ENCODE results near the gene PREX1.

Gene PREX1

DNA sequence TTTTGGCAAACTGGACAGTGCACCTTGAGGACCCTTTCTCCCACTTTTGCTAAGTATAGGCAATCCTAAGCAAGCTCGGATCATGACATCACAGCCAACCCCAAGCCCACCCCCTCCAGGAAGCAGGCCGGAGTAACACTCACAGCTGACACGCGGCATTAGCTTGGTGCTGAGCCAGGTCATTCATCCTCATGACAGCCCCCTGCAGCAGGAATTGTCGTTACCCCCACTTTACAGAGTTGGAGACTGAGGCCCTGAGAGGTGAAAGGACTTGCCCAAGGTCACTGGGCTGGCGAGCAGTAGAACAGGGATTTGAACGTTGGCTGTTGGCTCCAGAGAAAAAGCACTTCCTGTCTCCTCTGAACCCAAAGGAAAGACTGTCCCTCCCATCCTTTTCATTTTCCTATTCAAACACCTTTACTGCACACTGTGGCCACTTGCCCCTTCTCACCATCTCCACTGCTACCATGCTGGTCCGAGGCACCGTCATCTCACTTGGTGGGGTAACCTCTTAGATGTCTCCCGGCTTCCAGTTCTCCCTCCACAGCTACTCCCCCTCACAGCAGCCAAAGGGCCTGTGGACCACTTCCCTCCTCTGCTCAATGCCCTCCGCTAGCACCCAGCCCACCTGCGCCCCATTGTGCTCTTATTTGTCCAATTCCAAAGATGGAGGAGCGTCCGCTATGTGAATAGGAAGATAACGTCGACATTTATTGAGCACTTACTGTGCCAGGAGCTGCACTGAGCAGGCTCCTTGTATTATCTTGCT lies 84.7 kb downstream of the PREX1 start:
- DNase-seq (ENCODE audit: low read depth in 1 of 2, low spot score in 1 of 2) = no peak
- TF ChIP-seq POLR2AphosphoS5 (IDR thresholded peaks at IDR 0.05; ENCODE audit: low read depth) (no peak), GABPA (IDR thresholded peaks at IDR 0.05; ENCODE audit: low read depth) (no peak), SPI1 (IDR thresholded peaks at IDR 0.05; ENCODE audit: borderline replicate concordance, low read depth) (no peak)
- TF ChIP-seq, protein P1, sequence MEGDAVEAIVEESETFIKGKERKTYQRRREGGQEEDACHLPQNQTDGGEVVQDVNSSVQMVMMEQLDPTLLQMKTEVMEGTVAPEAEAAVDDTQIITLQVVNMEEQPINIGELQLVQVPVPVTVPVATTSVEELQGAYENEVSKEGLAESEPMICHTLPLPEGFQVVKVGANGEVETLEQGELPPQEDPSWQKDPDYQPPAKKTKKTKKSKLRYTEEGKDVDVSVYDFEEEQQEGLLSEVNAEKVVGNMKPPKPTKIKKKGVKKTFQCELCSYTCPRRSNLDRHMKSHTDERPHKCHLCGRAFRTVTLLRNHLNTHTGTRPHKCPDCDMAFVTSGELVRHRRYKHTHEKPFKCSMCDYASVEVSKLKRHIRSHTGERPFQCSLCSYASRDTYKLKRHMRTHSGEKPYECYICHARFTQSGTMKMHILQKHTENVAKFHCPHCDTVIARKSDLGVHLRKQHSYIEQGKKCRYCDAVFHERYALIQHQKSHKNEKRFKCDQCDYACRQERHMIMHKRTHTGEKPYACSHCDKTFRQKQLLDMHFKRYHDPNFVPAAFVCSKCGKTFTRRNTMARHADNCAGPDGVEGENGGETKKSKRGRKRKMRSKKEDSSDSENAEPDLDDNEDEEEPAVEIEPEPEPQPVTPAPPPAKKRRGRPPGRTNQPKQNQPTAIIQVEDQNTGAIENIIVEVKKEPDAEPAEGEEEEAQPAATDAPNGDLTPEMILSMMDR (IDR thresholded peaks at IDR 0.05; ENCODE audit: insufficient read depth, low read length) = no peak
- TF ChIP-seq, protein P2, sequence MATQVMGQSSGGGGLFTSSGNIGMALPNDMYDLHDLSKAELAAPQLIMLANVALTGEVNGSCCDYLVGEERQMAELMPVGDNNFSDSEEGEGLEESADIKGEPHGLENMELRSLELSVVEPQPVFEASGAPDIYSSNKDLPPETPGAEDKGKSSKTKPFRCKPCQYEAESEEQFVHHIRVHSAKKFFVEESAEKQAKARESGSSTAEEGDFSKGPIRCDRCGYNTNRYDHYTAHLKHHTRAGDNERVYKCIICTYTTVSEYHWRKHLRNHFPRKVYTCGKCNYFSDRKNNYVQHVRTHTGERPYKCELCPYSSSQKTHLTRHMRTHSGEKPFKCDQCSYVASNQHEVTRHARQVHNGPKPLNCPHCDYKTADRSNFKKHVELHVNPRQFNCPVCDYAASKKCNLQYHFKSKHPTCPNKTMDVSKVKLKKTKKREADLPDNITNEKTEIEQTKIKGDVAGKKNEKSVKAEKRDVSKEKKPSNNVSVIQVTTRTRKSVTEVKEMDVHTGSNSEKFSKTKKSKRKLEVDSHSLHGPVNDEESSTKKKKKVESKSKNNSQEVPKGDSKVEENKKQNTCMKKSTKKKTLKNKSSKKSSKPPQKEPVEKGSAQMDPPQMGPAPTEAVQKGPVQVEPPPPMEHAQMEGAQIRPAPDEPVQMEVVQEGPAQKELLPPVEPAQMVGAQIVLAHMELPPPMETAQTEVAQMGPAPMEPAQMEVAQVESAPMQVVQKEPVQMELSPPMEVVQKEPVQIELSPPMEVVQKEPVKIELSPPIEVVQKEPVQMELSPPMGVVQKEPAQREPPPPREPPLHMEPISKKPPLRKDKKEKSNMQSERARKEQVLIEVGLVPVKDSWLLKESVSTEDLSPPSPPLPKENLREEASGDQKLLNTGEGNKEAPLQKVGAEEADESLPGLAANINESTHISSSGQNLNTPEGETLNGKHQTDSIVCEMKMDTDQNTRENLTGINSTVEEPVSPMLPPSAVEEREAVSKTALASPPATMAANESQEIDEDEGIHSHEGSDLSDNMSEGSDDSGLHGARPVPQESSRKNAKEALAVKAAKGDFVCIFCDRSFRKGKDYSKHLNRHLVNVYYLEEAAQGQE (IDR thresholded peaks at IDR 0.05; ENCODE audit: insufficient replicate concordance, low read depth) = no peak
- H3K4me3 ChIP-seq (replicated peaks; ENCODE audit: insufficient read depth, low read length) = no peak overlapping the region
- no peaks in the 10 kb centered on the region for H3K27me3 ChIP-seq (ENCODE audit: insufficient read depth, poor library complexity, severe bottlenecking)
- no peak overlapping the region for H3K27ac ChIP-seq (replicated peaks)

DNA sequence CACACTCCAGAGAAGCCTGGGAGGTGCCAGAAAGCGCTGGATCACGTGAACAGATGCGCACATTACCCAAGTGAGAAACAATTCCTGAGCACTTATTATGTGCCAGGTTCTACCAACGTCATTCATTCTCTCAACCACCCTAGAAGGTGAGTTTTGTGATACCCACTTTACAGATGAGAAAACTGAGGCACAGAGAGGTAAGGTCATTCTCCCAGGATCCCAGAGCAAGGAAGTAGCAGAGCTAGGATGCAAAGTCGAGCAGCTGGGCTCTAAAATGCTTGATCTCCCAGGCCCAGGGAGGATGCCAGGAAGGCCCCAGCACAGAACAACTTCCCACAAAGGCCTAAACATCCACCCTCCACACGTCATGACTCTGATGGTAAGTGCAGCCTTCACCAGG lies 85.6 kb downstream of the PREX1 start:
- no peak for DNase-seq (ENCODE audit: low read depth in 1 of 2, low spot score in 1 of 2)
- H3K27ac ChIP-seq (replicated peaks) = no peak overlapping the region
- TF ChIP-seq GABPA (IDR thresholded peaks at IDR 0.05; ENCODE audit: low read depth) (no peak), SPI1 (IDR thresholded peaks at IDR 0.05; ENCODE audit: borderline replicate concordance, low read depth) (no peak), POLR2AphosphoS5 (IDR thresholded peaks at IDR 0.05; ENCODE audit: low read depth) (no peak)
- TF ChIP-seq, protein P2 (IDR thresholded peaks at IDR 0.05; ENCODE audit: insufficient replicate concordance, low read depth) = no peak
- TF ChIP-seq, protein P1 (IDR thresholded peaks at IDR 0.05; ENCODE audit: insufficient read depth, low read length) = no peak
- H3K4me3 ChIP-seq (replicated peaks; ENCODE audit: insufficient read depth, low read length) = no peak overlapping the region
- no peaks in the 10 kb centered on the region for H3K27me3 ChIP-seq (ENCODE audit: insufficient read depth, poor library complexity, severe bottlenecking)

- Histone ChIP-seq H3K27ac (replicated peaks) (no peak overlapping the region), H3K27me3 (ENCODE audit: insufficient read depth, poor library complexity, severe bottlenecking) (no peaks in the 10 kb centered on the region), H3K4me3 (replicated peaks; ENCODE audit: insufficient read depth, low read length) (no peak overlapping the region)
- DNase-seq (ENCODE audit: low read depth in 1 of 2, low spot score in 1 of 2) = no peak
- TF ChIP-seq SPI1 (IDR thresholded peaks at IDR 0.05; ENCODE audit: borderline replicate concordance, low read depth) (no peak), POLR2AphosphoS5 (IDR thresholded peaks at IDR 0.05; ENCODE audit: low read depth) (no peak), GABPA (IDR thresholded peaks at IDR 0.05; ENCODE audit: low read depth) (no peak)
- TF ChIP-seq, protein P2 (IDR thresholded peaks at IDR 0.05; ENCODE audit: insufficient replicate concordance, low read depth) = no peak
- TF ChIP-seq, protein P1 (IDR thresholded peaks at IDR 0.05; ENCODE audit: insufficient read depth, low read length) = no peak
These were observed 86.1 kb downstream of the PREX1 start for GRCh38 chr20:48741669-48742068.

Measured in HL-60 (cell line).